DMS53 treated with DMSO at 0.1 percent for 48 hours (cell line): ENCODE measurements around the gene CASTOR1.

Source experiments
- DNase-seq: peaks from one replicate; lab custom pipeline; 2025; ENCODE audit not compliant: unreplicated experiment; lab: John Stamatoyannopoulos, UW

CASTOR1 gene

DNA sequence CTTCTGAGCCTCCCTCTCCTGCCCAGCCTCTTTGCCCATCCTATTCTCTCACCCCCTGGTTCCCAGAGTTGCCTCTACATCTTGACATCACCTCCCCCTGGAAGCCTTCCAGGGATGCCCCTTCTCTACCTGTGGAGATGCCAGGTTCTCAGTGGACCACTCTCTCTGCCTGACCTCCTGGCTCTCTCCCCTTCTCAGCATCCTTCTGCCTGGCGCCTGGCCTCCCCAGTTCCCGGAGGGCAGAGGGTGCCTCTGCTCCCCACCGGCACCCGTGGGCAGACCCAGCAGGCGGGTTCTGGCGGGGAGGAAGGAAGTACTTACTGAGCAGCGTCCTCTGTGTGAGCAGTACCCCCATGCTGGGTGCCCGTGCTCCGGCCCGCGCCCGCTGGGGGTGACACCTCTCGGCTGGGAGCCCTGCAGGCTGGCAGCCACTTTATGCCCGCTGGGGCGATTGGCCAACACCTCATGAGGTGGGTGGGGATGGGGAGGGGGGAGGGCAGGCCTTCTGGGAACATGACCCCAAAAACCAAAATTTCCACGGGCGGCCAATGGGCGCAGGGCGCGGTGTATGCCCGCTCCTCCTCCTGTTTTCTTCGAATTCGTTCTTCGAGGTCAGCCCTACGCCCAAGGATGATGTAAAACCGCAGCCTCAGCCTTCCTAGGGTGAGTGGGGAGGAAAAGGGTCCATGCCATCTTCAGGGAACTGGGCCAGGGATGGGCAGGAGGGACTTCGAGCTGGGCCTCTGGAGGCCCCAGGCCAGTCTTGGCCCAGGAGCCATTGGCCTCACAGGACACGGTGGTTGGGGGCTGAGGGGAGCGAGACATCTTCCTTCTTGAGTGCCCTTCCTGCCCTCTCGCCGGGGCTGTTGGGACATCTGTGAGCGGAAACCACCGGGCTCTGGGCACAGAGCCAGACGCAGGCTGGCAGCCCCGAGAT lies 22.6 kb downstream of the CASTOR1 start, which contains the start of gene OSM:
Gene OSM, minus strand, starts transcription at position 407 of the 937 bp plus-strand sequence. Its CDS starts 52 bp downstream, at position 355.
- no peak for DNase-seq

DNA sequence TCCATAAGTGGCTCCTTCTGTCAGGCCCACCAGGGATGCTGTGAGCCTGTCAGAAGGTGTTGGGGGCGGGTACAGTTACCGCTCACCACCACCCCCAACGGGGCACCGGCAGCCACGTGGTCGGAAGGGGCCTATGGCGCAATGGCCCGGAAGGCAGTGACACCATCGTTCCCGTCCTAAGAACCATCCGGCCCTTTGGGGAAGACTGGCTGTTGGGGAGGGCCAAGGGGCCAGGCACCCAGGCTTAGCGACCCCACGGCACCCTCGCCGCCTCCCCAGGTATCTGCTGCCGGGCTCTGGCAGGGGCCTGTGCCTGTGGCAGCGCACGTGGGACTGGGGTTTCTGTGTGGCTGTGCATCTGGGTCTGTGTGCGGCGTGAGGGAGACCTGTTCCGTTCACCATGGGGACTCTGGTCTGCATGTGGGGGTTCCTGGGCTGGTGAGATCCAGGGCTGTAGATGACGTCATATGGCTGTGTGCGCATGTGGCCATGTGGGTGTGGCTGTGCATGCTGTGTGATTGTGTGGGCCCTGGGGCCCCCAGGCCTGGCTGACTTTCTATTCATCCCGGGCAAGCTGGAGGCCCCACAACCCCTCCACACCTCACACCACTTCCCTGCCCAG lies 23.4 kb downstream of the CASTOR1 start:
- no peak for DNase-seq

DNA sequence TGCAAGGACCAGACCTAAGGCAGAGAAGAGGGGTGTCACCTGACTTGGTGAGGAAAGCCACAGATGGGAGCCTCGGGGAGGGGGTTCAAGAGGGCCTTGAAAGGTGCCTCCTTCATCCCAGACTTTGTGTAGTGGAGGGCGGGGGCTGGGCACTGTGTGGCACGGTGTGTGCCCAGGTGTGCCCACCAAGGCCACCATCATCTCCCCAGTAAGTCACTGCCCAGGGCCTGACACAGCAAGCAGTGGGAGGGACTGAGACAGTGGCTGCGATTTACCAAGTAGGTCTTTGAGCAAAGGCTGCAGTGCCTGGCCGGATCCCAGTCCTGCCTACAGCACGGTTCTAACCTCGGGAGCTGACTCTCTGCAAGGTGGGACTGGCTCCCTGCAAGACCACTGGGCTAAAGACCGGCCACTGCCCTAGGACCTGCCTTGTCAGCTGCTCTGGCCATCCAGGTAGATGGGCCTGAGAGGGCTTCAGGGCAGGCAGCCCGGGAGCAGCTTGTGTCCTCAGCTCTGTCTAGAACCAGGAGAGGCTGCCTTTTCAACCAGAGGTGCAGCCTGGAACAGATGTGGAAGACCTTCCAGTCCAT lies 24.1 kb downstream of the CASTOR1 start:
- DNase-seq = no peak

DNA sequence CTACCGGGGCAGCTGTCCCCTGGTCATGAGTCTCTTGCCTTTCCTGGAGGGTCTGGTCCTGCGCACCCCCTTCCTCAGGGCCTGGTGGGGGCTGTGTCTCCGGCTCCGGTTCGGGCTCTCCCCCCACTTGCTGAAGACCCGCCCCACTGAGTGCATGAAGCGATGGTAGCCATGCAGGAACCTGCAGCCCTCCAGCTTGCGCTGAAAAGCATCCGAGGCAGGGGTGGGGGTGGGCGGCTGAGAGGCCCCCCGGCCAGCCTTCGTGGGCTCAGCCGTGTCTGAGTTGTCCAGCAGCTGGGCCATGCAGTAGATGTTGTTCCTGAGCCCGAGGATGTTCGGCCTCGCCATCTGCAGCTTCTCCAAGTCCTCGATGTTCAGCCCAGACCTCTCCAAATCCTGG lies 25.4 kb downstream of the CASTOR1 start:
- no peak for DNase-seq

DNA sequence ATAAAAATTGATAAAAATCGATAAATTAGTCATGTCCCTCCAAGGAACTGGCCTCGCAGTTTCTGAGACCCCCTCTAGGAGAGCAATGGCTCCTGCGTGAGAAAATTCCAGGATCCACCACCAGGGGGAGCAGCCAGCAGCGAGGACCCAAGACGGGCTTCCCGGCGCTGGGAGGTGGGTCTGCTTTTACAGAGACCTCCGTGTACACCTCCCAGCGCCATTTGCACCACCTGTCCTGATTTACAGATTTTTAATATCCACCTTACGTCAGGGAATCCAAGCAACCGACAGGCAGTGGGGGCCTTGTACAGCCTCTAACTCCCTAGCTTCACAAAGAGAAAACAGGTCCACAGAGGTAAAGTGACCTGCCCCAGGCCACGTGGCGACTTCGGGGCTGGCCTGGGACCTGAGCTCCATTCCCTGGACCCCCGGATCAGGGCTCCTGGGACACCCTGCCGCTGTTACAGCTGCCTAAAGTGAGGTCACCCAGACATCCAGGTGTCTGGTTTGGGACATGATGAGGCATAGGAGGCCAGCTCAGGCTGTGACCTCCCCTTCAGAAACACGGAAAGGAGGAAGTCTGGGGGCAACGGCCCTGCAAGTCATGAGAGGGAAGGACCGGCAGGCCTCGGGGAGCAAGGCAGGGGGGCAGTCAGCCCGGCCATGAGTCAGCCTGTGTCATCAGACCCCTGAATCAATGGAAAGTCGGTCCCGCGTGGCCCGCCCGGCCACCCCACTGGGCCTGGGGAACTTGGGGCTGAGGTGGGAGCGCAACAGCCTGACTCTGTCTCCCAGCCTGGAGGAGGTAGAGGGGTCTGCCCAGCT lies 26.2 kb downstream of the CASTOR1 start:
- DNase-seq = no peak

DNA sequence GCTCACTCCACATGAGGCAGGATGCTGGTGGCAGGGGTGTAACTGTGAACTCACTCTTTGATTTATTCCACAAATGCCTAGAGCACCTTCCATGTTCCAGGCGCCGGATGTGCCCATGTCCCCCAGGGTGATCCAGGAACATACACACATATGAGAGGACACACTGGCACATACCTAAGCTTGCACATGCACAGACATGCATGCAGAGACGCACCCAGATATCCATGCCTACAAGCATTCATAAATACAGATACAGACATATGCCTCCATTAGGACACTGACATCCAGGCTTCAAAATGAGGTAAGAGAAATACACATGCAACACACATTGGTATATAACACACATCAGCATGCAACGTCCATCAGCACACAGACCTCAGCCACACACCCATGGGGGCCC lies 27.2 kb downstream of the CASTOR1 start:
- DNase-seq = no peak

DNA sequence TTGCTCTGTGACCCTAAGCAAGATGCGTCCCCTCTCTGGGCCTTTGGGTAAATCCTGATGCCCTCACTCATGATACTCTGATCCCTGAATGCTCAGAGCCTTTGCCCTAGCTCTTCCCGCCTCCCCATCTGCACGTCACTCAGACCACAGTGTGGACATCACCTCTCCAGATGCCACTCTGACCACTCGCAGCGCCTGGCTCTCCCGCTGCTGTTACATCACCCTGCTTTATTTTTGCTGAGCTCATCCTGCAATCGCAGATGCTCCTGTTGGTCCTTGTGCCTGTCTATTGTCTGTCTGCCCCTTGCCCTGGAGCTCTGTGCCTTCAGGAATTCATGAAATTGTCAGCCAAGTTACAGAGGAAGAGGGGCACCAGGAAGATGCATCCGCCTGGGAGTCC lies 28.2 kb downstream of the CASTOR1 start:
- DNase-seq = no peak

DNA sequence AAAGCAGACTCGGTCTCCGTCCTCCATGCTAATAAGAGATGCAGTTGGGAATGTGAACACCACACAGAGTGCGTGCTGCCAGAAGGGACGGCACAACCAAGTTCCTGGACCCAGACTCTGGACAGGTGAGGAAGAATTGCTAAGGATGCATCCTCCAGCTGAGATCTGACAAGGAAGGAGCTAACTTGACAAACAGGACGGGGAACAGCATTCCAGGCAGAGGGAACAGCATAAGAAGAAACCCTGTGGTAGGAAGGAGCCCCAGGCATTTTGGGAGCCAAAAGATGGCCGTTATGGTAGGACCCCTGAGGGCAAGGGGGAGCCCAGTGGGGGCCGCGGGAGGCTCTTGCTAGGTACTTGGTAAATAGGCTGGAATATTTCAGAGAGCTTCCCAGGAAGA lies 28.6 kb downstream of the CASTOR1 start:
- no peak for DNase-seq

DNA sequence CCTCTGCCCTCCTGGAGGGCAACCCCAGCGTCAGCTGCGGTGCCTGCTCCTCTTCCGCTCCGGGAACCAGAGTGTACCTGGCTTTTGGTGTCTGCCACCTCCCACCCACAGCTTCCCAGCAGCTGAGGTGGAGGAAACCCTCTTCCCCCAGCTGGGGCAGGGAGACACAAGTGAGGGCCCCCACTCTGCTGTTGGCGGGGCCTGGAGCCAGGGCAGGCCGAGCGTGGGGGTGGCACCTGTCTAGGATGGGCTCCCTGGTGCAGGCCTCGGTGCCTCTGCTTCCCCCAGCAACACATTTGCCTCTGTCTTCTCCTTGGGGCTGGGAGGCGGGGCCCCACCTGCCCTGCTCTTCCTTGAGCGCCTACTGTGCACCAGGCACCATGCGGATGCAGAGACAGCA lies 29.0 kb downstream of the CASTOR1 start:
- DNase-seq = no peak

DNA sequence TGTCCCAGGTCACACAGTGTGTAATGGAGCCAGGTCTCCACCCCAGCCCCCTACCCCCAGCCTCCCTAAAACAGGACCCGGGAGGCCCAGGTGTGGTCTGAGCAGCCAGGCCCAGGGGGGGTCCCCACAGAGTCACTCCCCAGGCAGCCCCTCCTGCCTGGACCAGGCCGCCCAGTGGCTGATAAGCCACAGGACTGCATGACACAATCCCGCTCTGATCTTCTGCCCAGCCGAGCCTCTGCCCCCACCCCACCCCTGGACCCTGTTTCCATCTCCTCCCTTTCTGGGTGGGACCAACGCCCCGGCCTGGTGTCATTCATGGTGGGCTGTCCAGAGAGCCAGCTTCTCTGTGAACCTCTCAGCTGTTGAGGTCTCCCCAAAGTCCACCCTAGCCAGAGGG lies 35.0 kb downstream of the CASTOR1 start:
- DNase-seq = no peak

DNA sequence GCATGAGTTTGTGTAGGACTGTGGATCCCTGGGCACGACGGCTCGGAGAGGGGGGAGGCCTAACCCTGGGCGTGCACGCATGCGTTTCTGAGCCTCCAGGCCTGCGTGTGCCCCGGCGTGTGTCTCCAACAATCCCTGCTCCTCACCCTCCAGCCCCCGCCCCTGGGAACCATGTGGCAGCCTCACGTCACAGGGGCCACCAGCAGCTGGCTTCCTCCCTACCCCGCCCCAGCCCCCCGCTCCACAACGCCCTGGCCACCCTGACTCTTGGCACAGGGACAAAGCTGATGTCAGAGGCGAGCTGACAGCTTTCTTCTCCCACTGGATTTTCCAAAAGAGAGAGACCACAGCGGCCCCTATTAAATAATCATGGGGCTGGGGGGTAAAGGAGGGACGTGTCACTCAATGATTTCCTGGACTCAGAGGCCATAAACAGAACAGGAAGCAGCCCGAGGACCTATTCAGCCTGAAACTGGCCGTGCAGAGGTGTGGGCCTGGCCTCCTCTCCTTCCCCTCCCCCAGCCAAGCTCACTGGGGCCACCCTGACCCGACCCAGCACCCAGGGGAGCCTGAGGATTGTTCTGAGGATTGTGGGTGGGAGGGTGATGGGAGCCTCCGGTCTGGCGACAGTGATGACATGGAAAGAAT lies 36.0 kb downstream of the CASTOR1 start:
- no peak for DNase-seq

DNA sequence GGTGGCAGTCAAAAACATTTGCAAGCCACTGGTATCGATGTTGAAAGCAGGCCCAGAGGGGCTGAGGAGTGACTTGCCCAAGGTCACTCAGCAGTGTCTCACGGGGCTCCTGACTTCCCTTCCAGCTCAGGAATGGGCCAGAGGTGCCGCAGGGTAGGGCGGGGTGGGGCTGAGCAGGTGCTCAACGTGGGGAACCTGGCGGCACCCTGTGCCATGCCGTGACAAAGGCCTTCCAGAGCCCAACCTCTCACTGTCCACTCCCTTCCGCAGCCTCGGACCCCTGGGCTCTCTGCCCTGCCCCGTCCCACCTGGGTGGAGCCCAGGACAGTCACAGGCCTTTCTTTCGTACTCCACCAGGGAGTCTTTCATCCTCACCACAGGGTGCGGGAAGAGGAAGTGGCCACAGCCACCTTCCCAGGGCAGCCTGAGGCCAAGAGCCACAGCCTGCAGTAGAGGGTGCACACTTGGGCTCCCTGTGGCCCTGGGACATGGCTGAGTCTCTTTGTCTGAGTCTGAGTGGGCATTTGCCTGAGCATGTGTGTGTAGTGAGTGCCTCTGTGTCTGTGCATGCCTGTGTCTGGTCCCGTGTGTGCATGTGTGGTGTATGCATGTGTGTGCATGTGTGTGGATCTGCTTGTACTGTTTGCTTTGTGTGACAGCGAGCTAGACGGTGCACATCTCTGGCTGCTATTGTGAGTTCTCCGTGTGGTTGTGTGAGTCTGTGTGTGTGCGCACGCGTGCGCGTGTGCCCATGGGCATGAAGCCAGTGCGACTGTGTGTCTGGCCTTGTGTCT lies 36.7 kb downstream of the CASTOR1 start:
- no peak for DNase-seq

DNA sequence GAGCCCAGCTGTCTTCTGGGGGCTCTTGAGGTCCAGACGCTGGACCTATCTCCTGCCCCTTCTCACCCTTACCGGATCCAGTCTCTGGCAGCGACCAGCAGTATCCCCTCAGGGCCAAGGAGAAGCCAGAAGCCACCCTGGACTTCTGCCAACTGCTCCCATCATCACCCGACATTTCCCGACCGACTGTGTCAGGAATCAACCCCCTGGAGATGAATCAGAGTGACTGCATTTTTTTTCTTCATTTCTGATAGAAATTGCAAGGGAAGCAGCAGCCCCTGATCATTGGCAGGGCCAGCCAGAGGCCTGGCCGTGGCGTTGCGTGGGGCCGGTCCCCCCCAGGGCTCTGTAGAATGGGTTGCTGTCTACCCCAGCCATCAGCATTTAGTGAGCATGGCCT lies 37.6 kb downstream of the CASTOR1 start:
- DNase-seq = no peak

DNA sequence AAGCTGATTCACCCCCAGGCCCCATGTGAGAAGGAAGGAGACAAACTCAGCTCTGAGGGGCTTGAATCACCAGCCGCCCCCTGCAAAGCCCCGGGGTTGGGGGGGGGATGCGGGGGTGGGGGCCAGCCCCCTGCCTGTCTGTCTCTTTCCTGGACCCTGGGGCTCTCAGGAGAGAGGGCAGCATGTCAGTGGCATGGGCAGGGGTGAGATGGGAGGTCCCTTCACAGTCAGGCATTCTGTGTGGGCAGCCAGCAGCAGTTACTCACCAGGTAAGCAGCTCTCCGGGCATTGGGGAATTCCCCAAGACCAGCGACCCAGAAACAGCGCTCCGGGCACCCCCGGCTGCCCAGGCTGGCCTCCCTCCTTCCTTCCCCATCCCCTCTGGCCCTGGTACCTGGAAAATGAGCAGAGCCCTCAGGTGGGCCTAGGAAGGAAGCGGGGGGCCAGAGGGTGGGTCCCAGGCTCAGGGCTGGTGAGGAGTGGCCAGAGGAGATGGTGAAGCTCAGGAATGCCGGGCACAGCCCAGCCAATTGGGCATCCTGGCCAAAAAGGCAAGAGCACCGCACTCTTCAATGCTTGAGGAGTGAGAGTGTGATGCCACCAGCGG lies 38.5 kb downstream of the CASTOR1 start:
- no peak for DNase-seq

DNA sequence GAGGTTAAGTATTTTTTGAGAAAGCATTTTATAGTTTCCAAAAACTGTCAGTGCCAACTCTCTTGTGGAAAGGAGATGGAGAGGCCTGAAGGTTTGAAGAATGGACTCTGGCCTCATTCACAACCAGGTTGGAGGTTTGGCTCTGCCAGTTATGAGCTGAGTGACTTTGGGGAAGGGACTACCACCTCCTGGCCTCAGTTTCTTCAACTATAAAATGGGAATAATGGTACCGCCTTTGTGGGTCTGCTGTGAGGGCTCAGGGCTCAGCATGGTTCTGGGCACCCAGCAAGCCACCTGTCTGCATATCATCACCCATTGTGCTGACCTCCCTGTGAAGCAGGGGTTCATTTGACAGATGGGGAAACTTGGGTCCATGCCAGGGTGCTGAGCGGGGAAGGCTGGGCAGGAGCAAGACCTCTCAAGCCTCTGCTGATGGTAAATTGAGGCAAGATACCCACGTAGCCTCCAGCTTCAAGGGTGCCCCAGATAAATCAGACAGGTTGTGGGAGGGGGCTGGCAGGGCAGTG lies 39.2 kb downstream of the CASTOR1 start:
- no peak for DNase-seq

DNA sequence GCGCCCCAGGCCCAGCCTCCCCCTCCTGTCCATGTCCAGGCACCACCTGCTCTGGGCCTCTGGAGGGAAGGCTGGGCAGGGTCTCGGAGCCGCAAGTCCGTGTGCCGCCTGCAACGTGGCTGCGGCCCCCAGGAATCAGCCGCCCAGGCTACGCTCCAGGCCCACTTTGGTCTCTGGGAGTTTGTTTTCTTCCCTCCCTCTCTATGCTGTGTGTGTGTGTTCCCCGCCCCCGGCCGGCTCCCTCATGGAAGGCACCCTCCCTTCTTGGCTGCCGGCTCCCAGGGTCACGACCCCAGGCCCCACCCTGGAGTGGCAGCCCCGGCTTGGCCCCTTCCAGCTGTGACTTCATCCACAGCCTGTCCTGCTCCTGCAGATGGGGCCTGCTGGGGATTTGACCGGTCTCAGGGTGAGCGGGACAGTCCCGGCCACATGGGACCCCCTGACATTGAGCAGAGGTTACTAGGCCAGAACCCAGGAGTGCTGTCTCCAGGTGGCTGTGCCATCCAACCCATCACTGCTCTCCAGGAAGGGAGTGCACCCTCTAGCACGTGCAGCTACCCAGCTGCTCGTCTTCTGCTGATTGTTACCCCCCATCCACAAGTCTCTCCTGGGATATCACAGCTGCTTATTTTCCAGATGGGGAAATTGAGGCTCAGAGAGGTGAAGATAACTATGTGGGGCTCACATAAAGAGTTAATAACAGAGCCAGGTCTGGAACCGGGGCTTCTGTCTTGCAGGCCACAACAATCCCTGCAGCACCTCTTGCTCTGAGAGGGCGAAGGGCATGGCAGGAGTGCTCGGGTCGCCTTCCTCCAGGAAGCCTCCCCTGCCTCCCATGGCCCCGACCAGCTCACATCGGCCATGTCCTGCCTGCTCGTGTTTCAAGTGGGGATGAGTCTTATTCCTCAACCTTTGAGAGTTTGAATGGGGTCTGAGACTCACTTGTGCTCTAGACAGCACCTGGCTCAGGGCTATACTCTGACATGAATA lies 40.0 kb downstream of the CASTOR1 start:
- DNase-seq = no peak

DNA sequence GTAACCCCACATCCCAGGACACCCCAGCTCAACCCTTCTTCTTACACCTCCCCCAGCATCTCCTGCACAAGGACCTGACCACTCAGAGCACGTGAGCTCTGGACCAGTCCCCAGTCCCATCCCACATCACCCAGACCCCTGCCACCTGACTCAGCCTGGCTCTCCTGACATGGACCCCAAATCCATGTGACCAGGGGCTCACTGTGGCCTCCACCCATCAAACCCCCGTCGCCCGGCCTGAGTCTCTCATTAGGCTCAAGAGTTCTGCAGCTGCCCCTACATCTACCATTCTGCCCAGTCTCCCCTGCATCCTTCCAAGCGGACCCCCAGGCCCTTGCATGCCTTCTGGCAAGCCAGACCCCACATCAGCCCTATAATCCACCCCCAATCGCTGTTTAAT lies 40.8 kb downstream of the CASTOR1 start:
- no peak for DNase-seq

DNA sequence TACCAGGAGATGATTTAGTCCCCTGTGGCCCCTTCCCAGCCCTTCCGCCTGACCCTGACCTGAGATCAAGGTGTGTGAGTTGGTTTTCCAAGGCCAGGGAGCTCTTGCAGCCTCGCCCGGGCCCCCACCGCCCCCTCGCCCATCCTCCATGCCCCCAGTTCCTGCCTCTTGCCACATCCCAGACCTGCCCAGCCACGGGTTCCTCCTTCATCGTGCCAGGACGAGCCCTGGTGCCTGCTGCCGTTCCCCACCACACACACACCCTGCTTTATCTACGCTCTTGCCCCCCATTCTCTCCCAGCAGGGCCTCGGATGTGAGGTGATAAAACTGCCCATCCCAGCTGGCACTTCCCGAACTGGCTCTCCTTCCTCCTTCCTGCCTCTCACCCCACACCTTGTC lies 41.3 kb downstream of the CASTOR1 start:
- DNase-seq = no peak
